WTC11 (cell line): ENCODE data around the gene OTUD3. TPM values are rescaled to one million over a fixed set of nuclear protein-coding genes. Genes with fewer than 3 reads are reported as not detected.

ENCODE experiments used
- ATAC-seq: fragments of 200-7000 bp; cut with Tn5 transposase; 2 replicates; pipeline ENCODE4 v1.10.0; 2021; ENCODE audit warnings: mild to moderate bottlenecking, moderate library complexity
- CTCF ChIA-PET: fragments of 300-600 bp; sonication (Branson Sonifier 250); formaldehyde crosslinking; loops from one replicate; lab custom pipeline; 2021; ENCODE audit warnings: antibody characterized with exemption; lab: Charles Lee
- POLR2A ChIA-PET: fragments of 350-600 bp; sonication (Branson Sonifier 250); formaldehyde crosslinking; loops from one replicate; lab custom pipeline; 2021; ENCODE audit warnings: antibody characterized with exemption; lab: Charles Lee
- DNase-seq: peaks from one replicate; pipeline ENCODE4 v3.0.0; 2021; ENCODE audit warnings: low spot score
- H3K27ac Mint-ChIP-seq: 2 replicates; pipeline ENCODE4 v1.8.0; 2021; ENCODE audit warnings: mixed read lengths
- H3K27me3 Mint-ChIP-seq: 2 replicates; pipeline ENCODE4 v1.8.0; 2021; ENCODE audit warnings: low read depth, mild to moderate bottlenecking, moderate library complexity, mixed read lengths
- H3K36me3 Mint-ChIP-seq: 2 replicates; pipeline ENCODE4 v1.8.0; 2021; ENCODE audit warnings: mixed read lengths
- H3K4me1 Mint-ChIP-seq: 2 replicates; pipeline ENCODE4 v1.8.0; 2022; ENCODE audit warnings: mixed read lengths
- H3K4me3 Mint-ChIP-seq: 2 replicates; pipeline ENCODE4 v1.8.0; 2021; ENCODE audit warnings: mild to moderate bottlenecking, moderate library complexity, mixed read lengths
- H3K9me3 Mint-ChIP-seq: 2 replicates; pipeline ENCODE4 v1.8.0; 2021; ENCODE audit warnings: mixed read lengths
- ARID4B ChIP-seq: sonication (generic); formaldehyde crosslinking; IDR thresholded peaks from 2 replicates; pipeline ENCODE4 v1.8.0; 2023; ENCODE audit warnings: missing genetic modification reagents, mild to moderate bottlenecking, borderline replicate concordance
- ATF6 ChIP-seq: sonication (generic); formaldehyde crosslinking; IDR thresholded peaks from 2 replicates; pipeline ENCODE4 v1.8.1; 2023; ENCODE audit warnings: mild to moderate bottlenecking, missing genetic modification reagents
- CDX4 ChIP-seq: fragments of 250-450 bp; sonication (Bioruptor Pico); IDR thresholded peaks from 2 replicates; pipeline ENCODE4 v1.9.0; 2021; ENCODE audit warnings: moderate library complexity, mild to moderate bottlenecking, inconsistent platforms, borderline replicate concordance
- CREB1 ChIP-seq: sonication (generic); formaldehyde crosslinking; IDR thresholded peaks from 2 replicates; pipeline ENCODE4 v1.8.0; 2023; ENCODE audit warnings: mild to moderate bottlenecking, missing genetic modification reagents
- EMX1 ChIP-seq: fragments of 250-450 bp; sonication (Bioruptor Pico); IDR thresholded peaks from 2 replicates; pipeline ENCODE4 v1.8.0; 2021; ENCODE audit warnings: mild to moderate bottlenecking
- ESRRA ChIP-seq: sonication (generic); formaldehyde crosslinking; IDR thresholded peaks from 2 replicates; pipeline ENCODE4 v1.8.1; 2022; ENCODE audit warnings: mild to moderate bottlenecking, missing genetic modification reagents, borderline replicate concordance
- FOXP1 ChIP-seq: sonication (generic); formaldehyde crosslinking; IDR thresholded peaks from 2 replicates; pipeline ENCODE4 v1.8.0; 2022; ENCODE audit warnings: missing genetic modification reagents, mild to moderate bottlenecking, moderate library complexity, borderline replicate concordance
- FOXP4 ChIP-seq: sonication (generic); formaldehyde crosslinking; IDR thresholded peaks from 2 replicates; pipeline ENCODE4 v1.8.0; 2022; ENCODE audit warnings: mild to moderate bottlenecking, missing genetic modification reagents
- JUN ChIP-seq: sonication (generic); formaldehyde crosslinking; IDR thresholded peaks from 2 replicates; pipeline ENCODE4 v1.8.0; 2023; ENCODE audit warnings: mild to moderate bottlenecking, missing genetic modification reagents
- MXD4 ChIP-seq: fragments of 250-450 bp; sonication (Bioruptor Pico); IDR thresholded peaks from 2 replicates; pipeline ENCODE4 v1.8.0; 2021; ENCODE audit warnings: mild to moderate bottlenecking, moderate library complexity, borderline replicate concordance
- NFYB ChIP-seq: sonication (generic); formaldehyde crosslinking; conservative IDR thresholded peaks from 2 replicates; pipeline ENCODE4 v1.8.0; 2022; ENCODE audit warnings: low read depth, missing genetic modification reagents
- NR3C1 ChIP-seq: sonication (generic); formaldehyde crosslinking; conservative IDR thresholded peaks from 2 replicates; pipeline ENCODE4 v1.8.1; 2023; ENCODE audit warnings: low read depth, mild to moderate bottlenecking, missing genetic modification reagents
- SMAD3 ChIP-seq: sonication (generic); formaldehyde crosslinking; IDR thresholded peaks from 2 replicates; pipeline ENCODE4 v1.8.0; 2022; ENCODE audit warnings: missing genetic modification reagents, mild to moderate bottlenecking, borderline replicate concordance
- SMAD4 ChIP-seq: sonication (generic); formaldehyde crosslinking; IDR thresholded peaks from 2 replicates; pipeline ENCODE4 v1.8.0; 2022; ENCODE audit warnings: mild to moderate bottlenecking, missing genetic modification reagents
- STAT6 ChIP-seq: sonication (generic); formaldehyde crosslinking; conservative IDR thresholded peaks from 2 replicates; pipeline ENCODE4 v1.8.1; 2023; ENCODE audit warnings: mild to moderate bottlenecking, low read depth, missing genetic modification reagents, moderate library complexity
- ZBTB43 ChIP-seq: sonication (generic); formaldehyde crosslinking; IDR thresholded peaks from 2 replicates; pipeline ENCODE4 v1.8.1; 2023; ENCODE audit warnings: mild to moderate bottlenecking, missing genetic modification reagents
- ZMAT4 ChIP-seq: fragments of 250-450 bp; sonication (Bioruptor Pico); IDR thresholded peaks from 2 replicates; pipeline ENCODE4 v1.9.0; 2021; ENCODE audit warnings: mild to moderate bottlenecking
- ZNF512 ChIP-seq: sonication (generic); formaldehyde crosslinking; IDR thresholded peaks from 2 replicates; pipeline ENCODE4 v1.8.1; 2022; ENCODE audit warnings: missing genetic modification reagents, borderline replicate concordance
- ZNF671 ChIP-seq: fragments of 250-450 bp; sonication (Bioruptor Pico); IDR thresholded peaks from 2 replicates; pipeline ENCODE4 v1.8.0; 2021; ENCODE audit warnings: mild to moderate bottlenecking
- total RNA-seq: library from RNA; stranded (reverse); gene quantifications from 3 replicates; pipeline ENCODE4 v1.2.3, GENCODE V29; 2021

Gene OTUD3
- total RNA-seq, 1 experiment from 2014 or later: 16.1 TPM

GRCh38 chr1:19923137-19923952 lies 41.1 kb downstream of the OTUD3 start, which contains the start of gene PLA2G2E (continued):
- no peak for TF ChIP-seq ARID4B (CRISPR knock-in tag)
- no peak for TF ChIP-seq ZMAT4
- no peak for TF ChIP-seq EMX1 (CRISPR knock-in tag)
- no peak for TF ChIP-seq STAT6
- no peak for TF ChIP-seq ZNF512 (CRISPR knock-in tag)
- TF ChIP-seq CREB1: no peak
- TF ChIP-seq ATF6 (CRISPR knock-in tag): no peak
- TF ChIP-seq FOXP4 (CRISPR knock-in tag): no peak
- TF ChIP-seq SMAD3: no peak

- 0 out of 2 replicates have a peak, but pooled peaks cover 5% of the 10 kb centered on the region for H3K4me1 Mint-ChIP-seq
- POLR2A ChIA-PET: no interaction called here
- ATAC-seq: no peak
- H3K4me3 Mint-ChIP-seq: no peak overlapping the region
- no peak for DNase-seq
- no peaks in the 10 kb centered on the region; the same call in 1 of the 2 replicates for H3K27me3 Mint-ChIP-seq
- CTCF ChIA-PET: interaction anchor here (0.8 kb wide), 1 partner anchor 230 kb away, joined by 3 read pairs; no protein-coding TSS in a partner anchor
- no peak overlapping the region for H3K27ac Mint-ChIP-seq
- H3K9me3 Mint-ChIP-seq: peaks cover 15% of the 10 kb centered on the region
- H3K36me3 Mint-ChIP-seq: no peaks in the 10 kb centered on the region
- TF ChIP-seq SMAD4 (CRISPR knock-in tag) (no peak), ZBTB43 (no peak), ZMAT4 (no peak), NR3C1 (CRISPR knock-in tag) (no peak), JUN (CRISPR knock-in tag) (no peak), NFYB (CRISPR knock-in tag) (no peak), ESRRA (CRISPR knock-in tag) (no peak), MXD4 (no peak), FOXP1 (CRISPR knock-in tag) (no peak), CDX4 (no peak), ZNF671 (CRISPR knock-in tag) (no peak)
Measured at GRCh38 chr1:19923953-19924346, 41.8 kb downstream of the OTUD3 start.
